ENCODE data around the gene ELAVL3.
"Not testable (repeated sequence)": the region's sequence is repeated elsewhere in the genome, so short reads cannot be mapped to it uniquely, and the experiment has no call there.

The ELAVL3 gene

GRCh38 chr19:11479898-11480714, 740 bp downstream of the ELAVL3 start:
- TF ChIP-seq GATA1 (IDR thresholded peaks at IDR 0.05; ENCODE audit: low read depth, low read length) (no peak), POLR2A (IDR thresholded peaks at IDR 0.05; ENCODE audit: low read length) (no peak)
- no peak for DNase-seq

- TF ChIP-seq POLR2A (IDR thresholded peaks at IDR 0.05; ENCODE audit: low read length) (no peak), GATA1 (IDR thresholded peaks at IDR 0.05; ENCODE audit: low read depth, low read length) (no peak)
- peak; percentile 59 to 65 for DNase-seq
Observed at GRCh38 chr19:11479090-11479897, 1.6 kb downstream of the ELAVL3 start.

- DNase-seq, result peak in 1 of 2 experiments; percentile 59
- TF ChIP-seq GATA1 (IDR thresholded peaks at IDR 0.05; ENCODE audit: low read depth, low read length) (no peak), POLR2A (IDR thresholded peaks at IDR 0.05; ENCODE audit: low read length) (no peak)
Observed at GRCh38 chr19:11478167-11479089, 2.4 kb downstream of the ELAVL3 start.

GRCh38 chr19:11475861-11476260, 5.0 kb downstream of the ELAVL3 start:
- no peak for DNase-seq

GRCh38 chr19:11475343-11475742, 5.5 kb downstream of the ELAVL3 start:
- not testable (repeated sequence) for DNase-seq

More at GRCh38 chr19:11475861-11476260, 5.0 kb downstream of the ELAVL3 start:
- TF ChIP-seq POLR2A (IDR thresholded peaks at IDR 0.05; ENCODE audit: low read length) (no peak), GATA1 (IDR thresholded peaks at IDR 0.05; ENCODE audit: low read depth, low read length) (no peak)

- TF ChIP-seq POLR2A (IDR thresholded peaks at IDR 0.05; ENCODE audit: low read length) (no peak), GATA1 (IDR thresholded peaks at IDR 0.05; ENCODE audit: low read depth, low read length) (no peak)
- no peak for DNase-seq
Observed at GRCh38 chr19:11473725-11474124, 7.1 kb downstream of the ELAVL3 start.

GRCh38 chr19:11468266-11468845, 12.5 kb downstream of the ELAVL3 start:
- not testable (repeated sequence) for DNase-seq

- no peak for DNase-seq
- TF ChIP-seq POLR2A (IDR thresholded peaks at IDR 0.05; ENCODE audit: low read length) (no peak), GATA1 (IDR thresholded peaks at IDR 0.05; ENCODE audit: low read depth, low read length) (no peak)
Observed at GRCh38 chr19:11465600-11465999, 15.2 kb downstream of the ELAVL3 start.

- no peak for DNase-seq
- no peak for TF ChIP-seq POLR2A (IDR thresholded peaks at IDR 0.05; ENCODE audit: low read length)
- no peak for TF ChIP-seq GATA1 (IDR thresholded peaks at IDR 0.05; ENCODE audit: low read depth, low read length)
Observed at GRCh38 chr19:11464333-11465265, 16.2 kb downstream of the ELAVL3 start.

GRCh38 chr19:11463391-11463790, 17.5 kb downstream of the ELAVL3 start:
- TF ChIP-seq GATA1 (IDR thresholded peaks at IDR 0.05; ENCODE audit: low read depth, low read length), result no peak
- no peak for DNase-seq

GRCh38 chr19:11461453-11461852, 19.4 kb downstream of the ELAVL3 start:
- no peak for TF ChIP-seq GATA1 (IDR thresholded peaks at IDR 0.05; ENCODE audit: low read depth, low read length)
- TF ChIP-seq POLR2A (IDR thresholded peaks at IDR 0.05; ENCODE audit: low read length), result no peak
- no peak for DNase-seq

GRCh38 chr19:11460207-11460606, 20.6 kb downstream of the ELAVL3 start:
- TF ChIP-seq POLR2A (IDR thresholded peaks at IDR 0.05; ENCODE audit: low read length) (no peak), GATA1 (IDR thresholded peaks at IDR 0.05; ENCODE audit: low read depth, low read length) (no peak)
- DNase-seq, result peak in 1 of 2 experiments; percentile 45

- not testable (repeated sequence) for DNase-seq
Observed at GRCh38 chr19:11458912-11459311, 21.9 kb downstream of the ELAVL3 start.
